HepG2 (cell line): ENCODE measurements around the gene RGS19. TPM values are rescaled to one million over a fixed set of nuclear protein-coding genes. Genes with fewer than 3 reads are reported as not detected.
A peak's percentile ranks its signal among the peaks of the same experiment; 100 is the strongest.

ENCODE experiments used
- AGO2 ChIP-seq: fragments of 200-400 bp; formaldehyde crosslinking; optimal IDR thresholded peaks from 2 replicates; pipeline ENCODE3; 2017; ENCODE audit warnings: mild to moderate bottlenecking, low read depth, low read length, moderate library complexity
- CBX5 ChIP-seq: sonication (generic); formaldehyde crosslinking; IDR thresholded peaks from 2 replicates; pipeline ENCODE4 v1.4.0; 2020; ENCODE audit warnings: missing genetic modification reagents, borderline replicate concordance
- EED ChIP-seq: sonication (generic); formaldehyde crosslinking; IDR thresholded peaks from 2 replicates; pipeline ENCODE4 v1.5.0; 2020; ENCODE audit warnings: mild to moderate bottlenecking, missing genetic modification reagents
- NFKBIZ ChIP-seq: IDR thresholded peaks from 2 replicates; pipeline ENCODE4 v1.6.1; 2018; ENCODE audit warnings: missing genetic modification reagents, missing compliant biosample characterization
- NR2F6 ChIP-seq, 2 experiments: IDR thresholded peaks; 2 replicates each; pipeline ENCODE4 v1.6.1; 2016; ENCODE audit warnings: antibody characterized with exemption in 1 of 2, mild to moderate bottlenecking in 1 of 2
- PHF8 ChIP-seq: sonication (generic); formaldehyde crosslinking; IDR thresholded peaks from 2 replicates; pipeline ENCODE4 v1.5.0; 2020; ENCODE audit warnings: missing genetic modification reagents
- RXRA ChIP-seq: sonication (generic); formaldehyde crosslinking; IDR thresholded peaks from 2 replicates; pipeline ENCODE4 v1.5.1; 2020; ENCODE audit warnings: missing genetic modification reagents
- SAP130 ChIP-seq: IDR thresholded peaks from 2 replicates; pipeline ENCODE4 v1.6.1; 2016; ENCODE audit warnings: low read depth
- TAF1 ChIP-seq: sonication (generic); formaldehyde crosslinking; IDR thresholded peaks from 2 replicates; pipeline ENCODE4 v1.4.0; 2020; ENCODE audit warnings: missing genetic modification reagents
- THAP9 ChIP-seq: sonication (generic); formaldehyde crosslinking; IDR thresholded peaks from 2 replicates; pipeline ENCODE4; 2020; ENCODE audit warnings: missing genetic modification reagents, mild to moderate bottlenecking, borderline replicate concordance
- U2AF1 ChIP-seq: fragments of 200-400 bp; formaldehyde crosslinking; optimal IDR thresholded peaks from 2 replicates; pipeline ENCODE3; 2017; ENCODE audit warnings: mild to moderate bottlenecking, low read depth, low read length
- ZBTB46 ChIP-seq: sonication (generic); formaldehyde crosslinking; IDR thresholded peaks from 2 replicates; pipeline ENCODE4 v1.4.0; 2020; ENCODE audit warnings: mild to moderate bottlenecking, missing genetic modification reagents, borderline replicate concordance
- ZFP1 ChIP-seq: IDR thresholded peaks from 2 replicates; pipeline ENCODE4 v1.6.1; 2016
- ZNF17 ChIP-seq: sonication (generic); formaldehyde crosslinking; IDR thresholded peaks from 2 replicates; pipeline ENCODE4 v1.5.0; 2020; ENCODE audit warnings: mild to moderate bottlenecking, missing genetic modification reagents
- ZNF253 ChIP-seq: sonication (generic); formaldehyde crosslinking; IDR thresholded peaks from 2 replicates; pipeline ENCODE4 v1.8.0; 2022; ENCODE audit warnings: mild to moderate bottlenecking, missing genetic modification reagents, borderline replicate concordance
- ZNF768 ChIP-seq: sonication (generic); formaldehyde crosslinking; IDR thresholded peaks from 2 replicates; pipeline ENCODE4 v1.4.0; 2020; ENCODE audit warnings: missing genetic modification reagents
- ZNF839 ChIP-seq: sonication (generic); formaldehyde crosslinking; IDR thresholded peaks from 2 replicates; pipeline ENCODE4 v1.4.0; 2020; ENCODE audit warnings: missing genetic modification reagents, mild to moderate bottlenecking, borderline replicate concordance
- polyA plus RNA-seq, 8 experiments: library from polyadenylated mRNA; depleted of rRNA in 3 of 8; stranded (reverse) in 7 of 8; unstranded in 1 of 8; fragments of >200 nt; fragmentation: Illumina TruSeq in 4 of 8; extraction: Trizol in 4 of 8; gene quantifications; 2 replicates each; pipeline versions ENCODE4 v1.2.1 to v1.2.3, GENCODE V29; 2011 to 2016; ENCODE audit warnings: low read depth in 4 of 8, missing spikeins in 1 of 8, mixed read lengths in 1 of 8; ENCODE audit not compliant: insufficient read depth in 1 of 8
- total RNA-seq, 5 experiments: library from RNA; depleted of rRNA; stranded (reverse); fragments of >200 nt; fragmentation: Illumina TruSeq; extraction: Trizol; gene quantifications; 2 replicates each; pipeline ENCODE4 v1.2.3, GENCODE V29; 2016; ENCODE audit warnings: low read depth in 1 of 5
- TF ChIP-seq, protein P1 (sequence below), 2 experiments: sonication (generic) in 1 of 2; formaldehyde crosslinking in 1 of 2; IDR thresholded peaks; 2 replicates each; pipeline versions ENCODE4 v1.4.0 to v1.6.1; 2018 to 2020; ENCODE audit warnings: missing genetic modification reagents in 2 of 2, borderline replicate concordance in 1 of 2, low read depth in 1 of 2, mild to moderate bottlenecking in 1 of 2, missing biosample characterization in 1 of 2
- TF ChIP-seq, protein P2 (sequence below): sonication (generic); formaldehyde crosslinking; IDR thresholded peaks from 2 replicates; pipeline ENCODE4 v1.4.0; 2020; ENCODE audit warnings: missing genetic modification reagents
- TF ChIP-seq, protein P3 (sequence below): IDR thresholded peaks from 2 replicates; pipeline ENCODE4 v1.6.1; 2016; ENCODE audit warnings: missing compliant biosample characterization, missing genetic modification reagents, borderline replicate concordance

RGS19 gene
- total and polyA plus RNA-seq, 2 of the 13 experiments (the other 11 are each of a cell fraction or from before 2014, with no cell fraction given) = 10.7 to 11.9 TPM

DNA sequence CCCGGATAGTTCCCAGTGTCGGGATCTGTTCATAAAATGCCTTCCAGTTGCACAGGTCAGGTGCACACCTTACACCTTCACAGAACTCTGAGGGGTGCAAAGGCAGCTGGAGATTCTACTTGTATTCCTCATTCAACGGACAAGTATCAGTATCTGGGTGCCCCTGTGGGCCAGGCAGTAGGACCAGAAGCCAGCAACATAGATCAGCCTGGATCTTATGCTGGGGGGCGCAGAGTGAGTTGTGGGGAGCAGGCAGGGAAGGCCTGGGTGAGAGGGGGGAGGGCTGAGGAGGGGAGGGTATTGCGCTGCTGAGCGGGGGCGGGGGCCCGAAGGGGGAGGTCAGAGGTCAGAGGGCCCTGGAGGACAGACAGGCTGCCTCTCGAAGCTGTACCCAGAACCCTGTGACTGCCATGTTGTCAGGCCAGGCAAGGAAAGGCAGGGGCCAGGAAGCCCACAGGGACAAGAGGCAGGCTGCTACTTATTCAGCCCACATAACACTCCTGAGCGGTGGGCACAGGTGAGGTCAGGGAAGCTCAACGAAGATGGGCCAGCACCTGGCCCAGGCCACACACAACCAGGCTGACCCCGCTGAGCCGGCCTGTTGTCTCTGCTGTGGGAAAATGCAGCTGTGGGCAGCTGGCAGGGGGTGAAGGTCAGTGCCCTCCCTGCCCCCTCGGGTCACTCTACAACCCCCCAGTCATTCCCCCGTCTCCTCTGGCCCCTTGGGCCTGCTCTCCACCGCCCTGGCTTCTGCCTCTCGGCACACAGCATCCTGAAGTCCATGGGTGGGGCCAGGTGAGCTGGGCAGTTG lies 1.7 kb upstream of the RGS19 start (continued):
- no peak for TF ChIP-seq TAF1 (CRISPR knock-in tag)
- peak; percentile 64 for TF ChIP-seq AGO2
- TF ChIP-seq NFKBIZ (CRISPR knock-in tag) = no peak
- peak; percentile 71 for TF ChIP-seq NR2F6 (IDR thresholded peaks at IDR 0.05)
- TF ChIP-seq NR2F6 (CRISPR knock-in tag; IDR thresholded peaks at IDR 0.05) = peak; percentile 83
- peak; percentile 80; the same call in 1 of the 2 replicates for TF ChIP-seq THAP9 (CRISPR knock-in tag)
- TF ChIP-seq ZNF253 (CRISPR knock-in tag) = no peak
- TF ChIP-seq RXRA (CRISPR knock-in tag) = peak; percentile 62; the same call in 1 of the 2 replicates
- TF ChIP-seq U2AF1 = peak; percentile 55
- TF ChIP-seq ZFP1 (CRISPR knock-in tag) = no peak
- TF ChIP-seq ZNF17 = no peak
- 0 out of 2 replicates have a peak, but pooled peaks have one; percentile 10 for TF ChIP-seq PHF8
- TF ChIP-seq, protein P1, sequence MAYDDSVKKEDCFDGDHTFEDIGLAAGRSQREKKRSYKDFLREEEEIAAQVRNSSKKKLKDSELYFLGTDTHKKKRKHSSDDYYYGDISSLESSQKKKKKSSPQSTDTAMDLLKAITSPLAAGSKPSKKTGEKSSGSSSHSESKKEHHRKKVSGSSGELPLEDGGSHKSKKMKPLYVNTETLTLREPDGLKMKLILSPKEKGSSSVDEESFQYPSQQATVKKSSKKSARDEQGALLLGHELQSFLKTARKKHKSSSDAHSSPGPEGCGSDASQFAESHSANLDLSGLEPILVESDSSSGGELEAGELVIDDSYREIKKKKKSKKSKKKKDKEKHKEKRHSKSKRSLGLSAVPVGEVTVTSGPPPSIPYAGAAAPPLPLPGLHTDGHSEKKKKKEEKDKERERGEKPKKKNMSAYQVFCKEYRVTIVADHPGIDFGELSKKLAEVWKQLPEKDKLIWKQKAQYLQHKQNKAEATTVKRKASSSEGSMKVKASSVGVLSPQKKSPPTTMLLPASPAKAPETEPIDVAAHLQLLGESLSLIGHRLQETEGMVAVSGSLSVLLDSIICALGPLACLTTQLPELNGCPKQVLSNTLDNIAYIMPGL (CRISPR knock-in tag; IDR thresholded peaks at IDR 0.05; ENCODE audit: borderline replicate concordance in 1 of 2, low read depth in 1 of 2) = no peak
- TF ChIP-seq CBX5 (CRISPR knock-in tag) = no peak
- TF ChIP-seq, protein P2, sequence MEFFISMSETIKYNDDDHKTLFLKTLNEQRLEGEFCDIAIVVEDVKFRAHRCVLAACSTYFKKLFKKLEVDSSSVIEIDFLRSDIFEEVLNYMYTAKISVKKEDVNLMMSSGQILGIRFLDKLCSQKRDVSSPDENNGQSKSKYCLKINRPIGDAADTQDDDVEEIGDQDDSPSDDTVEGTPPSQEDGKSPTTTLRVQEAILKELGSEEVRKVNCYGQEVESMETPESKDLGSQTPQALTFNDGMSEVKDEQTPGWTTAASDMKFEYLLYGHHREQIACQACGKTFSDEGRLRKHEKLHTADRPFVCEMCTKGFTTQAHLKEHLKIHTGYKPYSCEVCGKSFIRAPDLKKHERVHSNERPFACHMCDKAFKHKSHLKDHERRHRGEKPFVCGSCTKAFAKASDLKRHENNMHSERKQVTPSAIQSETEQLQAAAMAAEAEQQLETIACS (CRISPR knock-in tag) = no peak; the same call in 1 of the 2 replicates
- TF ChIP-seq EED = no peak
- peak; percentile 25; the same call in 1 of the 2 replicates for TF ChIP-seq ZNF768
- no peak for TF ChIP-seq ZBTB46 (CRISPR knock-in tag)
- TF ChIP-seq, protein P3, sequence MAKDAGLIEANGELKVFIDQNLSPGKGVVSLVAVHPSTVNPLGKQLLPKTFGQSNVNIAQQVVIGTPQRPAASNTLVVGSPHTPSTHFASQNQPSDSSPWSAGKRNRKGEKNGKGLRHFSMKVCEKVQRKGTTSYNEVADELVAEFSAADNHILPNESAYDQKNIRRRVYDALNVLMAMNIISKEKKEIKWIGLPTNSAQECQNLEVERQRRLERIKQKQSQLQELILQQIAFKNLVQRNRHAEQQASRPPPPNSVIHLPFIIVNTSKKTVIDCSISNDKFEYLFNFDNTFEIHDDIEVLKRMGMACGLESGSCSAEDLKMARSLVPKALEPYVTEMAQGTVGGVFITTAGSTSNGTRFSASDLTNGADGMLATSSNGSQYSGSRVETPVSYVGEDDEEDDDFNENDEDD (CRISPR knock-in tag) = no peak; the same call in 1 of the 2 replicates
- TF ChIP-seq SAP130 (CRISPR knock-in tag) = no peak
- no peak; the same call in 1 of the 2 replicates for TF ChIP-seq ZNF839 (CRISPR knock-in tag)
